GM23338 (cell line): ENCODE results near the gene CCDC90B.

Experiments used
- CTCF ChIP-seq, 2 experiments: fragments of 200-600 bp in 1 of 2; sonication (generic) in 1 of 2; conservative IDR thresholded peaks; 2 replicates each; pipeline versions ENCODE4 v1.5.1 to v1.6.1; 2016 to 2017; ENCODE audit warnings: antibody characterized with exemption in 2 of 2, low read depth in 2 of 2, mild to moderate bottlenecking in 2 of 2, moderate library complexity in 1 of 2
- ETS1 ChIP-seq: IDR thresholded peaks from 2 replicates; pipeline ENCODE4 v1.6.1; 2016; ENCODE audit warnings: antibody characterized with exemption
- EZH2 ChIP-seq: fragments of 200-600 bp; sonication (generic); IDR thresholded peaks from one replicate; pipeline ENCODE4 v1.8.0; 2017; ENCODE audit warnings: antibody characterized with exemption, mild to moderate bottlenecking, low read depth; ENCODE audit not compliant: unreplicated experiment
- REST ChIP-seq: IDR thresholded peaks from one replicate; pipeline ENCODE4 v1.6.1; 2018; ENCODE audit warnings: antibody characterized with exemption; ENCODE audit not compliant: unreplicated experiment
- STAT1 ChIP-seq: IDR thresholded peaks from one replicate; pipeline ENCODE4 v1.6.1; 2016; ENCODE audit warnings: antibody characterized with exemption; ENCODE audit not compliant: unreplicated experiment

GRCh38 chr11:83238111-83238510, 48.1 kb downstream of the CCDC90B start:
- TF ChIP-seq CTCF (conservative IDR thresholded peaks at IDR 0.05; ENCODE audit: low read depth in 2 of 2) (no peak), EZH2 (no peak), STAT1 (no peak), ETS1 (no peak), REST (no peak)
